HepG2 (cell line): ENCODE measurements around the gene MSI2. TPM values are rescaled to one million over a fixed set of nuclear protein-coding genes. Genes with fewer than 3 reads are reported as not detected.

Source experiments
- GFI1 ChIP-seq: sonication (generic); formaldehyde crosslinking; IDR thresholded peaks from 2 replicates; pipeline ENCODE4 v1.5.0; 2020; ENCODE audit warnings: missing genetic modification reagents, mild to moderate bottlenecking, borderline replicate concordance
- GTF2F1 ChIP-seq: fragments of 150-350 bp; IDR thresholded peaks from 2 replicates; pipeline ENCODE4 v1.6.1; 2014; ENCODE audit warnings: low read length
- MZF1 ChIP-seq: sonication (generic); formaldehyde crosslinking; IDR thresholded peaks from 2 replicates; pipeline ENCODE4 v1.8.1; 2023; ENCODE audit warnings: mild to moderate bottlenecking, missing genetic modification reagents, borderline replicate concordance
- ZNF646 ChIP-seq: sonication (generic); formaldehyde crosslinking; IDR thresholded peaks from 2 replicates; pipeline ENCODE4 v1.9.0; 2021; ENCODE audit warnings: mild to moderate bottlenecking, missing genetic modification reagents
- polyA plus RNA-seq, 8 experiments: library from polyadenylated mRNA; depleted of rRNA in 3 of 8; stranded (reverse) in 7 of 8; unstranded in 1 of 8; fragments of >200 nt; fragmentation: Illumina TruSeq in 4 of 8; extraction: Trizol in 4 of 8; gene quantifications; 2 replicates each; pipeline versions ENCODE4 v1.2.1 to v1.2.3, GENCODE V29; 2011 to 2016; ENCODE audit warnings: low read depth in 4 of 8, missing spikeins in 1 of 8, mixed read lengths in 1 of 8; ENCODE audit not compliant: insufficient read depth in 1 of 8
- total RNA-seq, 5 experiments: library from RNA; depleted of rRNA; stranded (reverse); fragments of >200 nt; fragmentation: Illumina TruSeq; extraction: Trizol; gene quantifications; 2 replicates each; pipeline ENCODE4 v1.2.3, GENCODE V29; 2016; ENCODE audit warnings: low read depth in 1 of 5
- TF ChIP-seq, protein P1 (sequence below): sonication (generic); formaldehyde crosslinking; IDR thresholded peaks from 2 replicates; pipeline ENCODE4 v1.4.0; 2020; ENCODE audit warnings: missing genetic modification reagents
- TF ChIP-seq, protein P2 (sequence below), 2 experiments: IDR thresholded peaks; 2 replicates each; pipeline ENCODE4 v1.6.1; 2011 to 2012; ENCODE audit warnings: low read length in 2 of 2, borderline replicate concordance in 1 of 2, low read depth in 1 of 2, mild to moderate bottlenecking in 1 of 2, moderate library complexity in 1 of 2

MSI2 gene
- total and polyA plus RNA-seq, 2 of the 13 experiments (the other 11 are each of a cell fraction or from before 2014, with no cell fraction given): 77.5 to 78.4 TPM

DNA sequence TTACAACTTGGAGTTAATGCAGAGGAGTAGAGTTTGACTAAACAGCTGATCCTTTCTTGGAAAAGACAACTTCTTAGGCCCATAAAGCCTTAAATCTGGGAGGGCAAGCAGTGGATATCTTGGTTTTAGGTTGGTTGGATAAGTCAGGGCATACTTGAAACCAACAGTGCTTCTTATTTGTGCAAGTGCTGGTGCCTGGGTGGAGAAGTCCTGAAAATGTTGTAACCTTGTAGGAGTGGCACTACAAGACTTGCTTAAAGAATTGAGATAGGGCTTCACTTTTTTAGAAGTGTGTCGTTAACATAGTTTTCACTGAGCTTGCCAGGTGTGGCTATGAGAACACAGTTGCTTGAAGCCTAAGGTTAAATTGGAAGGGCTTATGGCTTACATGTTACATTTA lies 6.2 kb downstream of the MSI2 start (continued):
- TF ChIP-seq, protein P1, sequence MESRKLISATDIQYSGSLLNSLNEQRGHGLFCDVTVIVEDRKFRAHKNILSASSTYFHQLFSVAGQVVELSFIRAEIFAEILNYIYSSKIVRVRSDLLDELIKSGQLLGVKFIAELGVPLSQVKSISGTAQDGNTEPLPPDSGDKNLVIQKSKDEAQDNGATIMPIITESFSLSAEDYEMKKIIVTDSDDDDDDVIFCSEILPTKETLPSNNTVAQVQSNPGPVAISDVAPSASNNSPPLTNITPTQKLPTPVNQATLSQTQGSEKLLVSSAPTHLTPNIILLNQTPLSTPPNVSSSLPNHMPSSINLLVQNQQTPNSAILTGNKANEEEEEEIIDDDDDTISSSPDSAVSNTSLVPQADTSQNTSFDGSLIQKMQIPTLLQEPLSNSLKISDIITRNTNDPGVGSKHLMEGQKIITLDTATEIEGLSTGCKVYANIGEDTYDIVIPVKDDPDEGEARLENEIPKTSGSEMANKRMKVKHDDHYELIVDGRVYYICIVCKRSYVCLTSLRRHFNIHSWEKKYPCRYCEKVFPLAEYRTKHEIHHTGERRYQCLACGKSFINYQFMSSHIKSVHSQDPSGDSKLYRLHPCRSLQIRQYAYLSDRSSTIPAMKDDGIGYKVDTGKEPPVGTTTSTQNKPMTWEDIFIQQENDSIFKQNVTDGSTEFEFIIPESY (CRISPR knock-in tag): no peak
- TF ChIP-seq, protein P2, sequence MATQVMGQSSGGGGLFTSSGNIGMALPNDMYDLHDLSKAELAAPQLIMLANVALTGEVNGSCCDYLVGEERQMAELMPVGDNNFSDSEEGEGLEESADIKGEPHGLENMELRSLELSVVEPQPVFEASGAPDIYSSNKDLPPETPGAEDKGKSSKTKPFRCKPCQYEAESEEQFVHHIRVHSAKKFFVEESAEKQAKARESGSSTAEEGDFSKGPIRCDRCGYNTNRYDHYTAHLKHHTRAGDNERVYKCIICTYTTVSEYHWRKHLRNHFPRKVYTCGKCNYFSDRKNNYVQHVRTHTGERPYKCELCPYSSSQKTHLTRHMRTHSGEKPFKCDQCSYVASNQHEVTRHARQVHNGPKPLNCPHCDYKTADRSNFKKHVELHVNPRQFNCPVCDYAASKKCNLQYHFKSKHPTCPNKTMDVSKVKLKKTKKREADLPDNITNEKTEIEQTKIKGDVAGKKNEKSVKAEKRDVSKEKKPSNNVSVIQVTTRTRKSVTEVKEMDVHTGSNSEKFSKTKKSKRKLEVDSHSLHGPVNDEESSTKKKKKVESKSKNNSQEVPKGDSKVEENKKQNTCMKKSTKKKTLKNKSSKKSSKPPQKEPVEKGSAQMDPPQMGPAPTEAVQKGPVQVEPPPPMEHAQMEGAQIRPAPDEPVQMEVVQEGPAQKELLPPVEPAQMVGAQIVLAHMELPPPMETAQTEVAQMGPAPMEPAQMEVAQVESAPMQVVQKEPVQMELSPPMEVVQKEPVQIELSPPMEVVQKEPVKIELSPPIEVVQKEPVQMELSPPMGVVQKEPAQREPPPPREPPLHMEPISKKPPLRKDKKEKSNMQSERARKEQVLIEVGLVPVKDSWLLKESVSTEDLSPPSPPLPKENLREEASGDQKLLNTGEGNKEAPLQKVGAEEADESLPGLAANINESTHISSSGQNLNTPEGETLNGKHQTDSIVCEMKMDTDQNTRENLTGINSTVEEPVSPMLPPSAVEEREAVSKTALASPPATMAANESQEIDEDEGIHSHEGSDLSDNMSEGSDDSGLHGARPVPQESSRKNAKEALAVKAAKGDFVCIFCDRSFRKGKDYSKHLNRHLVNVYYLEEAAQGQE (IDR thresholded peaks at IDR 0.05; ENCODE audit: borderline replicate concordance in 1 of 2, low read depth in 1 of 2, low read length in 2 of 2): no peak
- no peak for TF ChIP-seq GFI1 (CRISPR knock-in tag)
- no peak for TF ChIP-seq ZNF646
- TF ChIP-seq MZF1: no peak
- TF ChIP-seq GTF2F1: no peak
